NCI-H187 (cell line): ENCODE results near the gene FOXL3.
"Not testable (repeated sequence)": the region's sequence is repeated elsewhere in the genome, so short reads cannot be mapped to it uniquely, and the experiment has no call there.

Source experiments
- DNase-seq, 2 experiments: peaks; one replicate each; lab custom pipeline; 2025; lab: John Stamatoyannopoulos, UW

The FOXL3 gene

DNA sequence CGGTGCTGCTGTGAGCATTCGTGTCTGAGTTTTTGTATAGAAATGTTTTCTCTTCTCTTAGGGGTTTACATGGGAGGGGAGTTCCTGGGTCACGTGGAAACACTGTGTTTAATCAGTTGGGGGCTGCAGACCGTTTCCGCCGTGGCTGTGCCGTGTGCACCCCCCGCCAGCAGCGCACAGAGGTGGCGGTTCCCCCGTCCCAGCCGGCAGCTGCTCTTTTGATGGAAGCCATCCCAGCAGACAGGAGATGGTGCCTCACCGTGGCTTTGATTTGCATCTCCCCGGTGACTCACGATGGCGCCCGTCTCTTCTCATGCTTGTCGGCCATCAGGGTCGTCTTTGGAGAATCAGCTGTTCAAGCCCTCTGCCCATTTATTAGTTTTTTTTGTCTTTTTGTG lies 34.9 kb upstream of the FOXL3 start:
- DNase-seq, result no peak

DNA sequence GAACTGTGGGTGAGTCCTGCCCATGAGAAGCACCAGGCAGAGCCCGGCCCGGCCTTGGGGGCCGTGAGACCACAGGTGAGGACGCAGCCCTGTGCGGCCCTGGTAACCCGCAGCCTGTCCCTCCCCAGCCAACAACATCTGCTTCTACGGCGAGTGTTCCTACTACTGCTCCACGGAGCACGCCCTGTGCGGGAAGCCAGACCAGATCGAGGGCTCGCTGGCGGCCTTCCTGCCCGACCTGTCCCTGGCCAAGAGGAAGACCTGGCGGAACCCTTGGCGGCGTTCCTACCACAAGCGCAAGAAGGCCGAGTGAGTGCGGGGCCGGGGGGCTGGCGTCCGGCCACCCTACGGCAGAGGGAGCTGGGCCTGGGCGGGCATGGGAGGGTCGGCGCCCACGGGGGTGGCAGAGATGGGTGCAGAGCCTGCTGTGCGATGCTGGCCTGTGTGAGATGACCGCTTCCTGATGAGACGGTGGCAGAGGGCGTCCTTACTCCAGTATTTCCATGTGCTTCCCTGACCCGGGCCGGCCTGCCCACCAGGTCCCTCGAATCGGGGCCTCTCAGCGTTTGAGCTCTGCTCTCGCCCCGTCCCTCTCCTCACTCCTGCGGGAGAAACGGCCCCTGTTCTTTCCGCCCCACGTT lies 34.1 kb upstream of the FOXL3 start:
- no peak for DNase-seq

GRCh38 chr7:256461-256940 lies 33.5 kb upstream of the FOXL3 start:
- DNase-seq, result no peak

DNA sequence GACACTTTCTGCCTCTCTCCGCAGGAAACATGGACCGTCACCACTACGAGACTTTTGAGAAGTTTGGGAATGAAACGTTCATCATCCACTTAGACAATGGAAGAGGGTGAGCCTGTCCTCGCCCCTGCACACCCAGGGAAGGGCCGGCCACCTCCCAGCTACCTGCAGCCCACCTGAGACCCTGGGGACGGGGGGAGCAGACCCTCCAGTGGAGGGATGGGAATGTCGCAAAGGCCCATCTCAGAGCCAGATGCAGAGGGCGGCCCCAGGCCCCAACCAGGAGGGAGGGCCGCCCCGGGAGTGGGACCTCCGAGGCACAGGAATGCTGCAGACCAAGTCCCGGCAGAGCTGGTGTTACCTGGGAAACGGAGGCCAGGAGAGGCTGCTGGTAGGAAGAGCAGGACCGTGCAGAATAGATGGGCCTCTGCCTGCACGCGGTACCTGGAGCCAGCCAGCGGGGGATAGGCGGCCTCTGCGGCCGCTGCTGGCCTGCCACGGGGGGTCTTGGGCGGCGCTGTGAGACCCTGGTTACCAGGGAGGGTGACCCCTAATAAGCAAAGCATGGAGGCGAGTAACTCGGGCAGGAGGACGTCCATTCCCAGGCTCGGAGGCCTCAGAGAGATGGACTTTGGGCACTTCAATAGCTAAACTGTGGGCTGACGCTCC lies 32.9 kb upstream of the FOXL3 start:
- DNase-seq, result no peak

- no peak for DNase-seq
These were observed 32.4 kb upstream of the FOXL3 start for GRCh38 chr7:257647-257992.

GRCh38 chr7:258476-259190 lies 31.3 kb upstream of the FOXL3 start:
- no peak for DNase-seq

DNA sequence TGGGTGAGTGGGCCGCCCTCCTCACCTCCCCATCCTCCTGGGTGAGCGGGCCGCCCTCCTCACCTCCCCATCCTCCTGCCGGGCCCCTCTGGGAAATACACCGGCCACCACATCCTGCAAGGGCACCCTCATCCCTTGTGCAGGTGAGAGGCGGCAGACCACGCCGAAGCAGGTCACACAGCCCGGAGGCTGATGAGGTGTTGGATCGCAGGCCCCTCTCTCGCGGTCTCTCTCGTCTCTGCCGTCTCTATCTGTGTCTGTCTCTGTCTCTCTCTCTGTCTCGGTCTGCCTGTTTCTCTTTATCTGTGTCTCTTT lies 30.8 kb upstream of the FOXL3 start:
- DNase-seq, result no peak

- no peak for DNase-seq
These were observed 30.1 kb upstream of the FOXL3 start for GRCh38 chr7:259751-260405.

- DNase-seq, result no peak
These were observed 29.3 kb upstream of the FOXL3 start for GRCh38 chr7:260441-261281.

DNA sequence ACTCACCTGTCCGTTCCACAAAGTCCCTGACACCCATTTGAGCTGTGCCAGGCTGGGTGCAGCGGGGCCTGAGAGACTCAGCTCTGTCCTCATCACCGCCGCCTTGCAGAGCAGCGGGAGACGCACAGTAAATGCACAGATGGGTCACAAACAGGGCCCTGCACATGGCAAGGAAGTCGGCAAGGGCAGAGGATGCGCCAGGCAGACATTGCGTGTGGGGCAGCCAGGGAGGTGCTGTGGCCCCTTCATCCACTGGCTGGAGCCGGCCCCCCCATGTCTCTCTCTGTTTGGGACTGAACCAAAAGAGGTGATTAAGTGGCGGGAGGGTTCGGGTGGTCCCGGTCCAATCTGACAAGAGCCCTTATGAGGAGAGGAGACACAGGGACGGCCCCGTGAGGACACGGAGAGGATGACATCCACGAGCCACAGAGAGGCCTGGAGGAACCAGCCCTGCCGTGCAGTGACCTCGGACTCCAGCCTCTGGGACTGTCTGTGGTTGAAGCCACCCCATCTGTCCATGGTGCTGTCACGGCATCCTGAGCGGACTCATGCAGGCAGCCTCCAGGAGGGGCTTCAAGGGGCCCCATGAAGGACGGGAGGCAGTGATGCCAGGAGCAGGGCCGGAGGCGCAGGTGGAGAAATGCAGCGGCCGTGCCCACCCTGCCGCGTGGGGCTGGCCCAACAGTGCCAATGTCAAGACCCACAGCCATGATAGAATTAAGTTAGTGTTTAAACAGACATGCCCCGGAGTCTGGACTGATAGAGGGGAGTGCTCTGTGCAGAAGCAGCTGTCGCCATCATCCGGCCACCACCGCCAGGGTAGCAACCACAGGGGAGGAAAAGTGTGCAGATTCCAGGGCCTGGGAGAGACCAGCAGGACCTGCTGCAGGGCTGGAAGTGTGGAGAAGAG lies 28.4 kb upstream of the FOXL3 start:
- no peak for DNase-seq

DNA sequence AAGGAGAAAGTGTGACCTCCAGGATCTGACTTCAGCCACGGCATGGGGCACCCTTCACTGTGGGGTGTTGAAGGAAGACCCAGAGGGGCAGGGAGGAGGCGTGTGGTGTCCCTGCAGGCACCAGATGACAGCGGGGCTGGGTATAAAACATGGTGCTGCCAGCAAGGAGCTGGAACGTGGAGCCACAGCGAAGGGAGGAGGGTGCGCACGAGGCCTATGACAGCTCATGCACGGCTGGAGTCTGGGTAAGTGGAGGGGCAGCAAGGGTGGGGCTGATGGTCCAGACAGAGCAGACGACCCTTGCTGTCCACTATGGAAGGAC lies 27.8 kb upstream of the FOXL3 start:
- DNase-seq, result no peak

- not testable (repeated sequence) for DNase-seq
These were observed 27.2 kb upstream of the FOXL3 start for GRCh38 chr7:262631-263311.

DNA sequence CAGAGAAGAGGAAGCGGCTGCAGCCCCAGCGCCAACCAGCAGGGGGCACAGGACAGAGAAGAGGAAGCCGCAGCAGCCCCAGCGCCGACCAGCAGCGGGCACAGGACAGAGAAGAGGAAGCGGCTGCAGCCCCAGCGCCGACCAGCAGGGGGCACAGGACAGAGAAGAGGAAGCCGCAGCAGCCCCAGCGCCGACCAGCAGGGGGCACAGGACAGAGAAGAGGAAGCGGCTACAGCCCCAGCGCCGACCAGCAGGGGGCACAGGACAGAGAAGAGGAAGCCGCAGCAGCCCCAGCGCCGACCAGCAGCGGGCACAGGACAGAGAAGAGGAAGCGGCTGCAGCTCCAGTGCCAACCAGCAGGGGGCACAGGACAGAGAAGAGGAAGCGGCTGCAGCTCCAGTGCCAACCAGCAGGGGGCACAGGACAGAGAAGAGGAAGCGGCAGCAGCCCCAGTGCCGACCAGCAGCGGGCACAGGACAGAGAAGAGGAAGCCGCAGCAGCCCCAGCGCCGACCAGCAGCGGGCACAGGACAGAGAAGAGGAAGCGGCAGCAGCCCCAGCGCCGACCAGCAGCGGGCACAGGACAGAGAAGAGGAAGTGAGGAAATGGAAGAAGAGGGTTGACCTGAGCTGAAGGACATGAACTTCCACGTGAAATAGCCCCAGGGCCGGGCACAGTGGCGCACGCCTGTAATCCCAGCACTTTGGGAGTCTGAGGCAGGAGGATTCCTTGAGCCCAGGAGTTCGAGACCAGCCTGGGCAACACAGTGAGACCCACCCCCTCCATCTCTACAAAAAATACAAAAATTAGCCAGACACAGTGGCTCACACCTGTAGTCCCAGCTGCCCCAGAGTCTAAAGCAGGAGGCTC lies 26.3 kb upstream of the FOXL3 start:
- DNase-seq, result not testable (repeated sequence)

DNA sequence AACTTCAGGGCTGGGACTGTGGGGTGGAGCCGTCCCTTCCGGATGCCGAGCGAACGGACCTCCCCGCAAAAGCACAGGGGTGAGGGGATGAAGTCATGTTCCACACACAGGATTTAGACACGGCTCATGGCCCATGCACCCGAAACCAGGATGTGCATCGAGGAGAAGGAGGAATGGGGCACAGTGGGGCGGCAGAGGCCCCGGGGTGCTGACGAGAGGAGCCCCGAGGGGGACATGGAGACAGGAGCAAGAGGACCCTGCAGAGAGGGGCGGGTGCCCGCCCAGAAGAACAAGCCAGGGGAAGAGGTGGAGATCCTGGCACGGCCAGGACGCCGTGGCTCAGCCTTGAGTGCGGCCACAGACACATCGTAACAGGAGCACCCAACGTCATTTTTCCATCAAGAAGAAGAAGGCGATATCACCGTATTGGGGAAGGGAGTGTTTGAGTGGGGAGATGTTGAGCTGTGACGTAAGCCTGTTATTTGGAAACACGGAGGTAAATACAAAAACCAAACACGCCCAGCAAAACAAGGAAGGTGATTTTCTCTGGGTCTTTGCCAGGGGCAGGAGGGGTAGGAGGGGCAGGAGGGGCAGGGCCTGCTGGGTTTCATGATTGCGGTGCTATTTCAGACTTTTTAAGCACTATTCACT lies 25.3 kb upstream of the FOXL3 start:
- no peak for DNase-seq

DNA sequence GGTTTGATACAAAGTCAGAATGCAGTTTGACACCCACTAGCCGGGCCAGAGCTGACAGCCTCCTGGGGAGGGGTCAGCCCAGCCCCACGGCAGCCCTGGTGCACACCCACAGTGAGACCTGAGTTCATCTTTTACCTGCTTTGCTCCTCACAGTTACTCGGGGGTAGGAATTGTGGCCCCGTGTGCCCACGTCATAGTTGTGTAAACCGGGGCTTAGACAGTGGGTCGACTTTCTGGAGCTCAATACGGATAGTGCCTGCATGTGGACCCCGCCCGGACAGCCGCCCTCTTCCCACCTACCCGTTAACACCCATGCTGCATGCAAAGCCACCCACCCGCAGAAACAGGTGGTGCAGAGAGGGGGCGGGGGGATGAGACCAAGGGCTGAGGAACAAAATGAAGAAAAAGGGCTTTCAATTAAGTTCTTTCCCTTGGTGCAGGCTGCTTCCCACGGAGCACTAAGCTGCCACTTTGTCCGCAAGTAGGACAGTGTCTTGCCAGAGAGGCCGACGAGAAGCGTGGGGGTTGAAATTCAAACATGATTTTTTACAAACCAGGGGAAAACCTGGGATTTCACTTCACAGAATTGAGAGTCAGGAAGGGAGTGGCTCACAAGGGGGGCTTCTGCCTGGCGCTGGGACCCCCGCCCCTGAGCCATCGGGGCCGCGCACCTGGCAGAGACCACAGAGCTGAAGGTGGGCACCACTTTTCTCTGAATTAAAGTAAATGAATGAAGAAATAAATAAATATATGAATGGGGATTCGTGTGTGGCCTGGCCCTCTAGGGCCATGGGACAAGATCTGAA lies 24.6 kb upstream of the FOXL3 start:
- DNase-seq, result no peak

- DNase-seq, result no peak
These were observed 23.7 kb upstream of the FOXL3 start for GRCh38 chr7:265998-266850.
